Measurements from ENCODE around the gene GNRHR.

GRCh38 chr4:67725132-67725531 is 29.1 kb downstream of the GNRHR start:
- no peak for TF ChIP-seq POLR2A (IDR thresholded peaks at IDR 0.05; ENCODE audit: low read depth, low read length)
- TF ChIP-seq CTCF (conservative IDR thresholded peaks at IDR 0.05; ENCODE audit: low read depth, low read length): no peak
- TF ChIP-seq RFX5 (IDR thresholded peaks at IDR 0.05; ENCODE audit: low read depth, low read length): no peak
- TF ChIP-seq RAD21 (IDR thresholded peaks at IDR 0.05; ENCODE audit: low read length): no peak

Data from IMR-90 (cell line).